ENCODE measurements around the gene FARP1. TPM values are rescaled to one million over a fixed set of nuclear protein-coding genes. Genes with fewer than 3 reads are reported as not detected.

The FARP1 gene
- total and polyA plus RNA-seq, 10 of the 15 experiments (the other 5 are each of a cell fraction or from before 2014, with no cell fraction given) = 0.17 to 6.9 (median 0.68) TPM

DNA sequence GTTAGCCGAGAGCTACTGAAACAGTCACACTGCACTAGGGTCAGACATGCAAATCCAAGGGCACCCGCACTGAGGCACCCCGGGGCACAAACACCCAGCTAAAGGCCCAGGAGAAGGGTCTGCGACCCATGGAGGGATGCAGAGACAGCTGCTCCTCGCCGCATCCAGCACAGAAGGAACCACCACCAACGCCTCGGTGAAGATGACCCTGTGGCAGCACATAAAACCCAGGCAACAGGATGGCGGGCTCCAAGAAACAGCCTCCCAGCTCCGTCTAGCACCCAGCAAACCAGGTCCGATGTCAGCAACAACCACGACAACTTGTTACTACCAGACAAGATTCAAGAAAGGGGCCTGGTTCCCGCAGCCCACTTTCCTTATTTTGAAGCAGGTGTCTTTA is 351.9 kb downstream of the FARP1 start:
- no peaks in the 10 kb centered on the region for H3K27me3 ChIP-seq (replicated peaks in 1 of 2; ENCODE audit: control insufficient read depth in 2 of 2, insufficient read depth in 2 of 2, low read length in 1 of 2)
- BruUV-seq (replicated peaks) = TSS peak; percentile 7
- peaks cover 10% of the 10 kb centered on the region; the same call in 1 of the 2 replicates for H4K20me1 ChIP-seq (ENCODE audit: control insufficient read depth, insufficient read depth)
- no peak overlapping the region for H3K4me2 ChIP-seq (ENCODE audit: control insufficient read depth, insufficient read depth)
- ChIA-PET SMC1A (ENCODE audit: uncharacterized antibody, unreplicated experiment) (interaction anchor here (1.3 kb wide), 1 partner anchor 17 kb away, joined by 3 read pairs; no protein-coding TSS in a partner anchor), RAD21 (ENCODE audit: unreplicated experiment) (no interaction called here), CTCF (no interaction called here), POLR2A (interaction anchor here (0.6 kb wide), 1 partner anchor 52 kb away, joined by 5 read pairs; no protein-coding TSS in a partner anchor)
- no peak for DNase-seq (ENCODE audit: low read depth, low spot score)
- intact Hi-C loops (cut with micrococcal nuclease; ENCODE audit: unreplicated experiment) = no loop called here
- in situ Hi-C loops (cut with MboI) = no loop called here
- TF ChIP-seq NFXL1 (IDR thresholded peaks at IDR 0.05; ENCODE audit: borderline replicate concordance) (no peak), ZBTB11 (CRISPR knock-in tag; IDR thresholded peaks at IDR 0.05) (no peak), SUZ12 (IDR thresholded peaks at IDR 0.05; ENCODE audit: unreplicated experiment) (no peak), RUNX3 (IDR thresholded peaks at IDR 0.05; ENCODE audit: low read length) (no peak), PML (IDR thresholded peaks at IDR 0.05; ENCODE audit: low read length) (no peak), ZNF217 (IDR thresholded peaks at IDR 0.05) (no peak), BHLHE40 (IDR thresholded peaks at IDR 0.05; ENCODE audit: borderline replicate concordance in 1 of 2, low read depth in 2 of 2, low read length in 1 of 2) (no peak)
- peaks cover 7 to 21% of the 10 kb centered on the region in 2 experiments; a peak in 3 of 4 replicates for H3K36me3 ChIP-seq (ENCODE audit: control insufficient read depth in 2 of 2, insufficient read depth in 2 of 2, low read length in 1 of 2)
- H3K9ac ChIP-seq (ENCODE audit: control insufficient read depth, insufficient read depth, low read length) = no peak overlapping the region
- no peaks in the 10 kb centered on the region for H3K9me3 ChIP-seq (replicated peaks; ENCODE audit: control insufficient read depth, insufficient read depth, low read length)
- peaks cover 14% of the 10 kb centered on the region for H3K4me1 ChIP-seq (ENCODE audit: control insufficient read depth, insufficient read depth, low read length)
- H2AFZ ChIP-seq (ENCODE audit: control insufficient read depth, low read depth, low read length) = no peak overlapping the region
- no peak for FAIRE-seq
- no peak overlapping the region for H3K4me3 ChIP-seq
- H3K27ac ChIP-seq (ENCODE audit: control insufficient read depth, insufficient read depth) = no peak overlapping the region
- H3K79me2 ChIP-seq (ENCODE audit: control insufficient read depth, insufficient read depth, low read length) = peaks cover 61% of the 10 kb centered on the region
- no peak for ATAC-seq
- whole genome bisulfite sequencing (ENCODE audit: insufficient coverage, insufficient replicate concordance, low lambda C conversion rate, missing lambda C conversion rate) = 62% methylated on average over 13 of the region's 13 CpGs
